HG03565 (cell line): ENCODE measurements around the gene DDX25.
"Not testable (repeated sequence)": the region's sequence is repeated elsewhere in the genome, so short reads cannot be mapped to it uniquely, and the experiment has no call there.

Source experiments
- ATAC-seq: cut with Tn5 transposase; IDR thresholded peaks from one replicate; pipeline ENCODE4 v1.9.1; 2021; ENCODE audit warnings: mild to moderate bottlenecking, moderate library complexity; ENCODE audit not compliant: unreplicated experiment

Gene DDX25

DNA sequence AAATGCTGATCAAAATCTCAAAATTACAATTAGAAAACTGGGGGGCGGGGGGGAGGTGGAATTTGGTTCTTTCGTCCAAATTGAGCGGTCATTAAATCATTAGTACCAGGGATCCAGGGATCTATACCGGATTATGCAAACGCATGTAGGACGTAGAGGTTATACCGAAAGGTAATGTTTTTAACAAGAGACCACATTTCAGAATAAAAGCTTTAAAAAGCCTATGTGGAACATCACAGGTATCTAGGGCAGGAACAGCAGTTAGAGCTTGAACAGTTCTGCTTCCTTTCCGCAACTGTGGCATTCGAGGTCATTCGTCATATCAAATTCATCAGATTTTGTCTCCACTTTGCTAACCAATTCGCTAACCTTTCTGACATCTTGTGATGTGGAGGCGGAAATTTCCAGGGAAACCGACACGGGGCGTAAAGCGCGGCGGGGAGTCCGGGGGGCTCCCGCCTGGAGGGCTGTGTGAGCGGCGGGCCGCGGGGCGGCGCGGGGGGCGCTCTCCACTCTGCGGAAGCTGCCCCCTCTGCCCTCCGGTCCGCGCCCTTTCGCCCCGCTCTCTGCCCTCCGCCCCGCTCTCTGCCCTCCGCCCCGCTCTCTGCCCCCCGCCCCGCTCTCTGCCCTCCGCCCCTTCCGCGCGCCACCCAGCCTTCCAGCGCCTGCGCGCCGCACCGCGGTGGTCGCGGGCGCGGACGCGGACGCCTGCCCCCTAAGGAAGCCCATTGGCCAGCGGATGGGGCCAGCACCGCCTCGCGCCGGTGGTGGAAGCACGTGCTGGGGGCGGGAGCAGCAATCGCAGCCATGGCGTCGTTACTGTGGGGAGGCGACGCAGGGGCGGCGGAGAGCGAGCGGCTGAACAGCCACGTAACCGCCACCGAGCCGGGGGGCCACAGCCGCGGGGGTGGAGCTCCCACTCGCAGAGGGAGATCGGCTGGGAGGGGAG, at the start of gene DDX25:
TSS of gene DDX25 (plus strand) at position 798 of the 949 bp plus-strand sequence. CDS start at position 808, 10 bp downstream.
- no peak for ATAC-seq

DNA sequence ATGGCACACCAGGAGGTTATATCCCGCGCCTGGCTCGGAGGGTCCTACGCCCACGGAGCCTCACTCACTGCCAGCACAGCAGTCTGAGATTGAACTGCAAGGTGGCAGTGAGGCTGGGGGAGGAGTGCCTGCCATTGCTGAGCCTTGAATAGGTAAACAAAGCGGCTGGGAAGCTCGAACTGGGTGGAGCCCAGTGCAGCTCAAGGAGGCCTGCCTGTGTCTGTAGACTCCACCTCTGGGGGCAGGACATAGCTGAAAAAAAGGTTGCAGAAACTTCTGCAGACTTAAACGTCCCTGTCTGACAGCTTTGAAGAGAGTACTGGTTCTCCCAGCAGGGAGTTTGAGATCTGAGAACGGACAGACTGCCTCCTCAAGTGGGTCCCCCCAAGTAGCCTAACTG, 46.6 kb upstream of the DDX25 start:
- ATAC-seq, result not testable (repeated sequence)

DNA sequence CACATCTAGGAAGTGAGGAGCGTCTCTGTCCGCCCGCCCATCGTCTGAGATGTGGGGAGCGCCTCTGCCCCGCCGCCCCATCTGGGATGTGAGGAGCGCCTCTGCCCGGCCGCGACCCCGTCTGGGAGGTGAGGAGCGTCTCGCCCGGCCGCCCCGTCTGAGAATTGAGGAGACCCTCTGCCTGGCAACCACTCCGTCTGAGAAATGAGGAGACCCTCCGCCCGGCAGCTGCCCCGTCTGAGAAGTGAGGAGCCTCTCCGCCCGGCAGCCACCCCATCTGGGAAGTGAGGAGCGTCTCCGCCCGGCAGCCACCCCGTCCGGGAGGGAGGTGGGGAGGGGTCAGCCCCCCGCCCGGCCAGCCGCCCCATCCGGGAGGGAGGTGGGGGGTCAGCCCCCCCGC, 41.5 kb upstream of the DDX25 start:
- ATAC-seq, result not testable (repeated sequence)

GRCh38 chr11:125865354-125865753, 39.0 kb upstream of the DDX25 start:
- ATAC-seq, result not testable (repeated sequence)

DNA sequence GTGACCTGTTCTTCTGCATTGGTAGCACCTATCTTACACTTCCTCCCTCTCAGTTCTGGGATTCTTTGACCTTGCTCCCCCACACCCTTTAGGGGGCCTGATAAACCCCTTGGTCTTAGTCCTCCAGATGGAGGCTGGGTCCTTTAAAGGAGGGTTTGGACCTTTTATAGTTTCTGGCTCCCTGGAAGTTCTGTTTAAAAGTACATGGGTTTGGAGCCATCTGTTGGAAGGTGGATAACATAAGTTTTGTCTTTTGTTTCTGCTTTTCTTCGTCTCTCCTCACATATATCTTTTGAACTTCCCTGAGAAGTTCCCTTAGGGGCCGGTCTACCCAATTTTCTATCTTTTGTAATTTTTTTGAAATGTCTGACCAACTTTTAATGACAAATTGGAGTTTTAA, 34.8 kb upstream of the DDX25 start:
- ATAC-seq, result no peak

DNA sequence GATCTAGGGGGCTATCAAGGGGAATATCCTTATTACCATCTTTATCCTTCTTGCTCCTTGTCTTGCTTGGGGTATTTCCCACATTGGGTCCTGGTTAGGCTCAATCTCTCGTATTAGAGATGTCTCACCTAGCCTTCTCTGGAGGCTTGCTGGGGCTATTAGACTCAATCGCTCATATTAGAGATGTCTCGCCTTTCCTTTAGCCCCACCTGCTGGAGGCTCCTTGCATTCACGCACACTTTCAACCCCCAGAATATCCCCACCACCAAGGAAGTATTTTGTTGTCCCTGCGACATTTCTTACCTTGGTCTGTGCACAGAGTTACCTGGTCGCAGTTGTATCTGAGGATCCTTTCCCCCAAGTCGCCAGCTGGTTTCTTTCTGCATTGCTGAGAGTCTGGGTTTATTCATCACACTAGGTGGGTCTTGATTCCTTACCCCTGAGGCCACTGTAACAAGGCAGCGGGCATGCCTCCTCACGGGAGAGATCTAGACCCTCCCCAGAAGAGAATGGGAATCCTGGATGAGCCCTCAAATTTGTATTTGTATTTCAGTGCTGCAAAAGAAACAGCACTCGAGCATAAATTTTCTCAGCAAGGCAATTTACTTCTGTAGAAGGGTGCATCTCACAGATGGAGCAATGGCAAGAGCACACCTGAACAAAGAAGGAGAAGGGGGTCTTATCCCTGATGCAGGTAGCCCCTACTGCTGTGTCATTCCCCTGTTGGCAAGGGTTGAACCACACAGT, 32.7 kb upstream of the DDX25 start:
- no peak for ATAC-seq

DNA sequence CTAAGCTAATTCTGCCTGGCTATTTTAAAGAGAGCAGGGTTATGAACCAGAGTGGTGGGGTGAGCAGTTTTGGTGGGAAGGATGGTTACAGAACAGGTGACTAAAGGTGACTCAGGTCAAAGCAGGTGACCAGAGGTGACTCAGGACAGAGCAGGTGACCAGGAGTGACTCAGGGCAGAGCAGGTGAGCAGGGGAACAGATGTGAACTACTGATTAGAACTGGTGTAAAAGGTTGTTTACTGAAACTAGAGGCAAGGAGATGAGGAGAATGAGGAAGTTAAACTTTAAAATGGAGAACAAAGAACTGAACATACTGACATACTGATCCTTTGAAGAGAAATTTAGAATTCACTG, 32.2 kb upstream of the DDX25 start:
- ATAC-seq, result no peak

GRCh38 chr11:125873881-125874555, 30.3 kb upstream of the DDX25 start:
- ATAC-seq, result no peak

- no peak for ATAC-seq
Measured at GRCh38 chr11:125874556-125875124, 29.7 kb upstream of the DDX25 start.

GRCh38 chr11:125881291-125881690, 23.0 kb upstream of the DDX25 start:
- ATAC-seq, result no peak

- no peak for ATAC-seq
Measured at GRCh38 chr11:125883375-125883774, 20.9 kb upstream of the DDX25 start.

GRCh38 chr11:125886997-125887372, 17.3 kb upstream of the DDX25 start:
- peak; percentile 23 for ATAC-seq

- peak; percentile 80 for ATAC-seq
Measured at GRCh38 chr11:125887373-125888324, 16.7 kb upstream of the DDX25 start, which contains the start of gene HYLS1. Gene HYLS1 (plus strand): TSS chr11:125887668. CDS start chr11:125899369, 11,701 bp downstream.

DNA sequence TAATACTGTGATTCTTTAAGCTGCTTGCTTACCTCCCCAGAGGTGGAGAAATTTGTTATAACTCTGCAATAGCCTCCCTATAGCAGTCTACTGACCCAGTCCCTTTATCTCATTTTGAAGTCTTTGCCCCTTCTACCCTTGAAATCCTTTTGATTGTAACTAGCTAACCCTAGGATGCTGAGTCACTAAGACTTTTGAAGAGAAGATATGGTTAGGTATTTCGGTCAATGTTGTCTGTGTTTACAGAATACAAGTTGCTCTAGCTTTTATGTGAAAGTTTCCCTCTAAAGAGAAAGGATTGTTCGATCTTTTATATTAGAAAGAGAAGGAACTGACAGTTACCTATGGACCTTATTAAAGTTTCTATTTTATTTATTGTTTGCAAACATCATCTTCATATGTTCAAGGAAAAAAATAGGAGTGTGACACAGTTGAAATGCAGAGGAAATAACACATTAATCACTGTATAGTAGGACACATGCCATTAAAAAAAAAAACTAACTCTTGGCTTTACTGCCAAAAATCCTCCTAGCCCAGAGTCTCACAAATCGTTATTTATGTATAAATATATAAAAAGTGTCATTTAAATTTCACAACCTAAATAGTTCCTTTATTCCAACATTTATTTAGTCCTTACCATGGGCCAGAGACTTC, 13.7 kb upstream of the DDX25 start:
- no peak for ATAC-seq

- ATAC-seq, result no peak
Measured at GRCh38 chr11:125892071-125892470, 12.2 kb upstream of the DDX25 start.

- no peak for ATAC-seq
Measured at GRCh38 chr11:125892994-125893393, 11.3 kb upstream of the DDX25 start.

GRCh38 chr11:125901872-125902271, 2.4 kb upstream of the DDX25 start:
- ATAC-seq, result no peak

DNA sequence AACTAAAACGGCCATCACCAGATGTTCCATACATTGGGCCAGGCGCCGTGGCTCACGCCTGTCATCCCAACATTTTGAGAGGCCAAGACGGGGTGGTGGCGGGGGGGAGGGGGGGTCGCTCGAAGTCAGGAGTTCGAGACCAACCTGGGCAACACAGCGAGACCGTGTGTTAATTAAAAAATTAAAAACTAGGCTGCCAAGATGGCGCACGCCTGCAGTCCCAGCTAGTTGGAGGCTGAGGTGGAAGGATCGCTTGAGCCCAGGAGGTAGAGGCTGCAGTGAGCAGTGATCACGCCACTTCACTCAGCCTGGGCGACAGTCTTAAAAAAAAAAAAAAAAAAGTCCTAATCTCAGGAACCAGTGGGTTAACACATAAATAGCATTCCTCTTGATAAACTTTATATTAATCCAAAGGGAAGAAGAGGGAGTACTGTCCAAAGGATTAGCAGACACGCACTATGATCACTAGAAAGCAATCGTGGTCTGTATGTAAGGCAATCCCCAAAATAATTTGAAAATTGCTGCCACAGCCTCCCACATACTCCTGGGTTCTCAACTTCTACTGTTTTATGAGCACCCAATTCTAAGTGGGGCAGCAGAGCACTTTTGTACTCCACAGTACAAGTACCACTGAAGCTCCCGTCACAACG, 1.9 kb upstream of the DDX25 start:
- no peak for ATAC-seq
